ENCODE results near the gene TMEM176A.

TMEM176A gene

DNA sequence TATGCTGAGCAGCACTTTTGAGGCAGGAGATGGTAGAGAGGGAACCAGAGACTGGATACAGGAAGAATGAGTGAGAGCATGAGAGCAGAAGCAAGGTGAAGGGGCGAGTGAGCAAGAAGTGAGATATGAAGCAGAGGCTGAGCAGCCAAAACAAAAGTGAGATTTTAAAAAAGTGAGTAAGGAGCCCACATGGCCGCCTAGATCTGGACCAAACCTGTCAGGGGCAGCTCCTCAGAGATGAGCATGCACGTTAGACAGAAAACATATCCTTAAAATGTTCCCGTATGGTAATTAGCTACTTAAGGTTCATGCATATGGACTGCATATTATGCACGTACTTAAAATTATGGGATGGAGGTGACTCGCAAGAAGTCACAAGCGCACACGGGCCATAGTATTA is 22.5 kb downstream of the TMEM176A start:
- DNase-seq (ENCODE audit: low spot score in 2 of 2) (no peak), ATAC-seq (no peak)
- H3K27ac Mint-ChIP-seq: no peak overlapping the region
- no peaks in the 10 kb centered on the region for H3K36me3 Mint-ChIP-seq
- H3K4me1 Mint-ChIP-seq: no peaks in the 10 kb centered on the region
- no peaks in the 10 kb centered on the region for H3K9me3 Mint-ChIP-seq
- H3K4me3 Mint-ChIP-seq: no peak overlapping the region

DNA sequence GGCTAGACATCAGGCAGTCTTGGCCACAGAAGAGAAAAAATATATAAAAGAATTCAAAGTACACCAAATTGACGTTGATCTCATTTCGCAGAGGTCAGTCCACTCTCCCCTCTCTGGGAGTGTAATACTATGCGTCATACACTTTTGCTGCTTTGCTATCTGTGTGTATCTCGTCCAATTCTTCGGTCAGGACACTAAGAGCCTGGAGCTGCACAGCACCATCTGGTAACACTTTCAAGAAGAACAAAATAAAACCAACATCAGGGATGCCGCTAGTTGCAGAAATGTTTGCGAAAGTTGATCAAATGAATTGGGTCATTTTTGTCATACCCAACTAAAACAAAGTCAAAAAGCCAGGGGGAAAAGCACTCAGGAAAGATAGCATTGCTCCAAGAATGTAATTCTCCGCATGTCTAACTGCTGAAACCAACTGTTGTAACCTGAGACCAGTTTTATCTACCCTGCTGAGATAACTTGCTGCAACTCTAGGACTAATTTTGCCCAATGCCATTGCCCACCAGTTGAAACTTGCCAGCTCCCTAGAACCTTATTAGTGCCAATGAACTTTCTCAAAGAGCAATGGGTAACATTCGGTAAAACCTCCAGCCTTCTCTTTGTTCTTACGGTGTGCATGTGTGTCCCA is 23.0 kb downstream of the TMEM176A start:
- Mint-ChIP-seq H3K36me3 (no peaks in the 10 kb centered on the region), H3K27ac (no peak overlapping the region), H3K4me3 (no peak overlapping the region), H3K9me3 (no peaks in the 10 kb centered on the region), H3K4me1 (no peaks in the 10 kb centered on the region)
- DNase-seq (ENCODE audit: low spot score in 2 of 2): no peak
- no peak for ATAC-seq

DNA sequence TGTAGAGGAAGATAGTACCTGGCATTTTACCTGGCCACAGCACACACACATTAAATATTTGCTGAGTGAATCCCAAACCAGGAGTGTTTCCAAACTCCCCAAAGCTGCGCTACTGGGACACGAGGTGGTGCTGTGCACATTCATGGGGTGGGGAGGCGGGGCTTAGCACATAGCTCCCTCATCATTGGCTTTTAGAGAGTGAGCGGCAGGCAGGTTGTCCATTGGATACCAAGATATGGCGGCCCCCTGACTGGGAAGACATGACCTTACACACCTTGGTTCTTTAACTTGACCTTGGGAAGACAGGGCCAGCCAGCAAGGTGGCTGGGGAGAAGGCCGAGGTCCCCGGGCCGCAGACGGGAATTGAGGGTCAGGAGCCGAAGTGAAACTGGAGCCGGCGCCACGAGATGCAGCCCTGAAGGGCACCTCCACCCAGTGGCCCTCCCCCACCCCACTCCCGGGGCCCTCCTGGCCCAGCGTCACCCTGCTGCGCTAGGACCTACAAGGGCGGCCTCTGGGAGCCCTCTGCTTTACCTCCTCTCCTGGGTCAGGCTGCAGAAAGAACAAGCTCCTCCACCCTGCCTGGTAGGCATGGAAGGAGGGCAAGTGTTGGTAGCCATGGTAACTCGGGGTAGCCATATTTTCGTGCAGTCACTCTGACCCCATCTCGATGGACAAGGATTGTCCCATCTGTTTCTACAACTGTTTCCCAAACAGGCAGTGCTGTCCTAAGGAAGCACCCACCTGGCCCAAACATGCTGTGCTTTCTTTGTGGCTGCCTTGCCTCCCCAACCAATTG is 24.0 kb downstream of the TMEM176A start:
- ATAC-seq (no peak), DNase-seq (ENCODE audit: low spot score in 2 of 2) (no peak)
- H3K4me1 Mint-ChIP-seq: no peaks in the 10 kb centered on the region
- H3K27ac Mint-ChIP-seq: no peak overlapping the region
- H3K4me3 Mint-ChIP-seq: no peak overlapping the region
- no peaks in the 10 kb centered on the region for H3K36me3 Mint-ChIP-seq
- no peaks in the 10 kb centered on the region for H3K9me3 Mint-ChIP-seq

- Mint-ChIP-seq H3K27ac (no peak overlapping the region), H3K9me3 (no peaks in the 10 kb centered on the region), H3K36me3 (no peaks in the 10 kb centered on the region), H3K4me3 (no peak overlapping the region), H3K4me1 (no peaks in the 10 kb centered on the region)
- ATAC-seq (no peak), DNase-seq (ENCODE audit: low spot score in 2 of 2) (no peak)
Observed at GRCh38 chr7:150826061-150826849, 25.7 kb downstream of the TMEM176A start.

DNA sequence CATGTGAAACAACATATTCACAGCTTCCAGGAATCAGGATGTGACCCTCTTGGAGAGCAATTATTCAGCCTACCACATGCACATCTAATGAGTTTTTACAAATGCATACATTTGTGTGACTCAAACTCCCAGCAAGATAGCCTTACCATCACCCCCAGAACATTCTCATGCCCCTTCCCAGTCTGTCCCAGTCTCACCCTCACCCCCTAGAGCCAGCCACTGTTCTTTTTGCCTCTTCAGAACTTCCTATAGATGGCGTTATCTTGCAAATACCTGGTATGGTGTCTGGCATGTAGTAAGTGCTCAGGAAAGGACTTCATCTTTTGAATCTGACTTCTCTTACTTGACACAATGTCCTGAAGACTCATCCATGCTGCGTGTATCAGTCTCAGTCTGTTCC is 27.8 kb downstream of the TMEM176A start:
- Mint-ChIP-seq H3K4me1 (no peaks in the 10 kb centered on the region), H3K4me3 (no peak overlapping the region), H3K36me3 (no peaks in the 10 kb centered on the region), H3K27ac (no peak overlapping the region), H3K9me3 (no peaks in the 10 kb centered on the region)
- ATAC-seq (no peak), DNase-seq (ENCODE audit: low spot score in 2 of 2) (no peak)

GRCh38 chr7:150829426-150829825 is 28.9 kb downstream of the TMEM176A start:
- Mint-ChIP-seq H3K27ac (no peak overlapping the region), H3K4me3 (no peak overlapping the region), H3K36me3 (no peaks in the 10 kb centered on the region), H3K4me1 (no peaks in the 10 kb centered on the region), H3K9me3 (no peaks in the 10 kb centered on the region)
- DNase-seq (ENCODE audit: low spot score in 2 of 2) (no peak), ATAC-seq (no peak)

GRCh38 chr7:150830937-150831336 is 30.4 kb downstream of the TMEM176A start:
- no peak for ATAC-seq
- no peaks in the 10 kb centered on the region for H3K36me3 Mint-ChIP-seq
- no peaks in the 10 kb centered on the region for H3K9me3 Mint-ChIP-seq

GRCh38 chr7:150831851-150832250 is 31.3 kb downstream of the TMEM176A start:
- Mint-ChIP-seq H3K27ac (no peak overlapping the region), H3K36me3 (no peaks in the 10 kb centered on the region), H3K4me3 (no peak overlapping the region), H3K9me3 (no peaks in the 10 kb centered on the region), H3K4me1 (no peaks in the 10 kb centered on the region)
- ATAC-seq: no peak
- no peak for DNase-seq (ENCODE audit: low spot score in 2 of 2)

More at GRCh38 chr7:150830937-150831336, 30.4 kb downstream of the TMEM176A start:
- no peak for DNase-seq (ENCODE audit: low spot score in 2 of 2)
- no peak overlapping the region for H3K27ac Mint-ChIP-seq
- H3K4me3 Mint-ChIP-seq: no peak overlapping the region
- no peaks in the 10 kb centered on the region for H3K4me1 Mint-ChIP-seq

DNA sequence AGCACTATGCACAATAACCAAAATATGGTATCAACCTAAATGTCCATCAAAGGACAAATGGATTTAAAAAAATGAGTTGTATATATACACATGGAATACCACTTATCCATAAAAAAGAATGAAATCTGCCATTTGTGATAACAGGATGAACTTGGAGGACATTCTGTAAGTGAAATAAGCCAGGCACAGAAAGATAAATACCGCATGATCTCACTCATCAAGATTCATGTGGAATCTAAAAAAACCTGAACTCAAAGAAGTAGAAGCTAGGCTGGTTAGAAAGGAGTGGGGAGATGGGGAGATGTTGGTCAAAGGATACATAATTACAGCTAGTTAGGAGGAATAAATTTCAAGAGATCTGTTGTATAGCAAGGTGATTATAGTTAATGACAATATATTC is 34.5 kb downstream of the TMEM176A start:
- Mint-ChIP-seq H3K36me3 (no peaks in the 10 kb centered on the region), H3K4me3 (no peak overlapping the region), H3K9me3 (no peaks in the 10 kb centered on the region), H3K27ac (no peak overlapping the region), H3K4me1 (no peaks in the 10 kb centered on the region)
- ATAC-seq: no peak
- DNase-seq (ENCODE audit: low spot score in 2 of 2): no peak

DNA sequence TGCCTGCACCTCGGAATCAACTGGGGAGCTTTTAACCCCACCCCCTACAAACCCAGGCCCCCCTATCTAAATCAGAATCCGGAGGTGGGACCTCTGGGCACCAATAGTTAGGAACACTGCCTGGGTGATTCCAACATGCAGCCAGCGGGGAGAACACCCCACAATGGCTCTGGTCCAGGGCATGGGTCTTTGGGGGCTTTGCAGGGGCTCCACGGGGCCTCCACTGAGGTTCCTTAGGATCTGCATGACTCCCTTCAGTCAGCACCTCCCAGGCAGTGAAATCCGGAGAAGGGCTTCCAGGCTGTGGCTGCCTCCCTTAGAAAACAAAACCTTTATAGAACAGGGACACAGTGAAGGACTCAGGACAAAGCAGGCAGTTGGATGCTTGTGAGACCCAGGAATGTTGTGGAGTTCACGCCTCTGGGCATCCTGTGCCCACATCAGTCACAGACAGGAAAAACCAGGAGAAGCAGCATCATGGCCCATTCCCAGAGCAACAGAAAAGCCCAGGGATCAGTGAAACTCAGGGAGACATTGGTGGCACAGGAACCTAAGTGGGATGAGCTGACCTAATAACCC is 35.2 kb downstream of the TMEM176A start:
- no peaks in the 10 kb centered on the region for H3K9me3 Mint-ChIP-seq
- H3K27ac Mint-ChIP-seq: no peak overlapping the region
- ATAC-seq (no peak), DNase-seq (ENCODE audit: low spot score in 2 of 2) (no peak)
- no peaks in the 10 kb centered on the region for H3K36me3 Mint-ChIP-seq
- no peaks in the 10 kb centered on the region for H3K4me1 Mint-ChIP-seq
- no peak overlapping the region for H3K4me3 Mint-ChIP-seq

GRCh38 chr7:150838965-150839650 is 38.5 kb downstream of the TMEM176A start:
- Mint-ChIP-seq H3K4me3 (no peak overlapping the region), H3K9me3 (no peaks in the 10 kb centered on the region), H3K36me3 (no peaks in the 10 kb centered on the region), H3K4me1 (no peaks in the 10 kb centered on the region), H3K27ac (no peak overlapping the region)
- DNase-seq (ENCODE audit: low spot score in 2 of 2) (no peak), ATAC-seq (no peak)

DNA sequence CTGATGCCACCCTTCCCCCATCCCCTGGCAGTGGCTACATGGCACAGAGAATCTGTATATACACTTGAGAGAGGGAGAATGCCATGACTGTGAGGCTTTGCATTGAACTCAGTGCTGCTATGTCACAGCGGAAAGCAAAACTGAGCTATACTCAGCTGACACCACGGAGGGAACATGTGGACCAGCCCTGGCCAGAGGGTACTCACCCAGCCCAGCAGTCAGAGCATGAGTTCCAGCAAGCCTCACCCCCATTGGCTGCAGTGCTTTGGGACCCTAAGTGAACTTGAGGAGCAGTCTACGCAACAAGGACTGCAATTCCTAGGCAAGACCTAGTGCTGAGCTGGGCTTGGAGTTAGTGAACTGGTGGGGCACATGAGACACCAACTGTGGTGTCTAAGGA is 41.4 kb downstream of the TMEM176A start:
- ATAC-seq: no peak
- Mint-ChIP-seq H3K4me3 (no peak overlapping the region), H3K36me3 (no peaks in the 10 kb centered on the region), H3K4me1 (no peaks in the 10 kb centered on the region), H3K27ac (no peak overlapping the region), H3K9me3 (no peaks in the 10 kb centered on the region)
- no peak for DNase-seq (ENCODE audit: low spot score in 2 of 2)

DNA sequence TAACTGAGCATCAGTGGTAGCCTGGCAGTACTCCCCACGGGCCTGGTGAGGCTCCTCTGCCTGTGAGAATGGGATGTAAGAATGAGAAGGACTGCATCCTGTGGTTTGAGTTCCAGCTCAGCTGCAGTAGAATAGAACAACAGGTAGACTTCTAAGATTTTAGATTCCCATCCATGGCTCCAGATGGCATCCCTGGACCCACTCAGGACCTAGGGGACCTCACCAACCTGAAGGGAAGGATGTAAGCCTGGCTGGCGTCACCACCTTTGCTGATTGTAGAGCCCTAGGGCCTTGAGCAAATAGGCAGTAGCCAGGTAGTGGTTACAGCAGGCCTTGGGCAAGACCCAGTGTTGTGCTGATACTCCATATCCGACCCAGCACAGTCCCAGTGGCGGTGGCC is 42.1 kb downstream of the TMEM176A start:
- ATAC-seq: no peak
- Mint-ChIP-seq H3K27ac (no peak overlapping the region), H3K9me3 (no peaks in the 10 kb centered on the region), H3K36me3 (no peaks in the 10 kb centered on the region), H3K4me3 (no peak overlapping the region), H3K4me1 (no peaks in the 10 kb centered on the region)
- DNase-seq (ENCODE audit: low spot score in 2 of 2): no peak

- DNase-seq (ENCODE audit: low spot score in 2 of 2): no peak
- no peak overlapping the region for H3K4me3 Mint-ChIP-seq
- no peaks in the 10 kb centered on the region for H3K36me3 Mint-ChIP-seq
- H3K4me1 Mint-ChIP-seq: no peaks in the 10 kb centered on the region
- no peak for ATAC-seq
- H3K27ac Mint-ChIP-seq: no peak overlapping the region
- no peaks in the 10 kb centered on the region for H3K9me3 Mint-ChIP-seq
Observed at GRCh38 chr7:150845421-150845861, 44.9 kb downstream of the TMEM176A start.

All from stimulated activated effector memory CD8-positive, alpha-beta T cell treated with anti-CD3 and anti-CD28 coated beads, Interleukin-12 subunit alpha, Interleukin-12 subunit beta, amount 100 ng/mL, for 72 hours (primary cell).